ENCODE measurements around the gene IP6K3. TPM values are rescaled to one million over a fixed set of nuclear protein-coding genes. Genes with fewer than 3 reads are reported as not detected.

IP6K3 gene
- total and polyA plus RNA-seq, 3 donors from 2014 or later = 0.15 to 0.16 TPM; not detected in 1

DNA sequence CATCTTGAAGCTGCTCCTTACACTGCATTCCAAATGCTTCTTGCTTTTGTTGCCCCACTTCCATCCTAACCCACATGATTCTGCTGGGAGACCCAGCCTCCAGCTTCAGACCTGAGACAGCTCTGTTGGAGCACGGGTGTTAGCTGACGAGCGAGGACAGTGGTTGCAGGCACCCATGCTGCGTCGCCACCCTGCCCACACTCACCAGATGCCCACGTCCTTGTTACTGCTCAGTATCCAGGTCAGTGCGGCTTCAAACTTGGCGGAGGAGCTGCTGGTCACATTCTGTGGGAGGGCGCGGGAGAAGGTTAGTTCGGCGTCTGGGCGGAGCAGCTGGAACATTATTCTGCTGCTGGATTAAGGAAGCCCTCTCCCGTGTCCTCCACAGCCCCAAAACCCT, 33.2 kb upstream of the IP6K3 start:
- DNase-seq = no peak
- TF ChIP-seq POLR2A (IDR thresholded peaks at IDR 0.05) = no peak
- no peak for TF ChIP-seq CTCF (IDR thresholded peaks at IDR 0.05)
- H3K27ac ChIP-seq = no peak overlapping the region
- H3K27me3 ChIP-seq = no peaks in the 10 kb centered on the region
- no peak overlapping the region for H3K4me3 ChIP-seq
- H3K9me3 ChIP-seq = no peaks in the 10 kb centered on the region
- H3K4me1 ChIP-seq = no peaks in the 10 kb centered on the region
- WGBS, 2 donors = 89 to 92% methylated on average over 9 to 14 of the region's 14 CpGs
- intact Hi-C loops (cut with DNase I; ENCODE audit: low total_unique reads) = loop anchor here (10.0 kb wide), 1 partner anchor 245 kb away; no protein-coding TSS in a partner anchor
- H3K36me3 ChIP-seq (ENCODE audit: low read depth, missing control alignments) = peaks cover 4% of the 10 kb centered on the region

GRCh38 chr6:33779290-33779689, 32.6 kb upstream of the IP6K3 start:
- TF ChIP-seq POLR2A (IDR thresholded peaks at IDR 0.05) (no peak), CTCF (IDR thresholded peaks at IDR 0.05) (no peak)
- Histone ChIP-seq H3K27ac (no peak overlapping the region), H3K4me3 (no peak overlapping the region), H3K36me3 (ENCODE audit: low read depth, missing control alignments) (peaks cover 4% of the 10 kb centered on the region), H3K4me1 (no peaks in the 10 kb centered on the region), H3K9me3 (no peaks in the 10 kb centered on the region), H3K27me3 (no peaks in the 10 kb centered on the region)
- no peak for DNase-seq
- 81 to 83% methylated on average over 7 of the region's 7 CpGs for WGBS, 2 donors
- intact Hi-C loops (cut with DNase I; ENCODE audit: low total_unique reads) = loop anchor here (10.0 kb wide), 1 partner anchor 246 kb away; no protein-coding TSS in a partner anchor

DNA sequence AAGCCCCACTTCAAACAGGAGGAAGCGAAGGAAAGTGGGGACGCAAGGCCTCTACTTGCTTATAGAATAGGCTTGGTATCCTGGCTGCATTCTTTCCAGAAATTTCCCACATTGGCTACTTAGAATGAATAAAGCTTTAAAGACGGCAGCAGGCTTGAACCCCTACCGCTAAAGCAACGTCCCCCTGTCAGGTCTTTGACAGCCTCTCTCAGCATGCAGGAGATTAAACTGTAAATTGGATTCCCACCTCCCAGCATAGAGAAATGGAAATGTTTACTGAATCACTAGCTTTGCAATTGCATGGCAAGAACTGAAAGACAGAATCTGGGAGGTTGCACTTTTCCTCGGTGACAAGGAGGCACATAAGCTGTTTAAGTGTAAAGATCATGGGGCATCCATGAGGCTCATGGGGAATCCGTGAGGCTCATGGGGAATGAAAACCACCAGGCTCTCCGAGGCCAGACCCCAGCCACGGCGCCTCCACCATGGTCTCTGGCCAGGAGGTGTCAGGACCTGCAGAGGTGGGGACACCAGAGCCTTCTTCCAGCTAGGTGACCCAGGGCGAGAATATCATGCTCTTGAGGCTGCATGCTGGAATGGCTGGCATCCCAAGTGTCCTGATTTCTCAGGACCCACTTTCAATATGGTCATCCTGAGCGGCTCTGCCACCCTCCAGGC, 31.9 kb upstream of the IP6K3 start:
- DNase-seq = no peak
- Histone ChIP-seq H3K36me3 (ENCODE audit: low read depth, missing control alignments) (peaks cover 4% of the 10 kb centered on the region), H3K4me1 (no peaks in the 10 kb centered on the region), H3K27me3 (no peaks in the 10 kb centered on the region), H3K4me3 (no peak overlapping the region), H3K9me3 (no peaks in the 10 kb centered on the region), H3K27ac (no peak overlapping the region)
- 90 to 93% methylated on average over 10 to 12 of the region's 12 CpGs for WGBS, 2 donors
- intact Hi-C loops (cut with DNase I; ENCODE audit: low total_unique reads) = loop anchor here (10.0 kb wide), 1 partner anchor 246 kb away; no protein-coding TSS in a partner anchor
- TF ChIP-seq POLR2A (IDR thresholded peaks at IDR 0.05) = no peak
- TF ChIP-seq CTCF (IDR thresholded peaks at IDR 0.05) = no peak

GRCh38 chr6:33777398-33778388, 31.0 kb upstream of the IP6K3 start:
- TF ChIP-seq CTCF (IDR thresholded peaks at IDR 0.05) (no peak), POLR2A (IDR thresholded peaks at IDR 0.05) (no peak)
- Histone ChIP-seq H3K9me3 (no peaks in the 10 kb centered on the region), H3K4me3 (no peak overlapping the region), H3K27ac (no peak overlapping the region), H3K27me3 (no peaks in the 10 kb centered on the region), H3K4me1 (peaks cover 2% of the 10 kb centered on the region), H3K36me3 (ENCODE audit: low read depth, missing control alignments) (peaks cover 4% of the 10 kb centered on the region)
- DNase-seq = no peak
- WGBS, 2 donors = 85 to 88% methylated on average over 24 to 25 of the region's 25 CpGs
- intact Hi-C loops (cut with DNase I; ENCODE audit: low total_unique reads) = loop anchor here (10.0 kb wide), 1 partner anchor 247 kb away; no protein-coding TSS in a partner anchor

Measured in testis (tissue), 3 donors.